Endodermal cell (in vitro differentiated cells): ENCODE results near the gene MASP2. TPM values are rescaled to one million over a fixed set of nuclear protein-coding genes. Genes with fewer than 3 reads are reported as not detected.
"Not testable (repeated sequence)": the region's sequence is repeated elsewhere in the genome, so short reads cannot be mapped to it uniquely, and the experiment has no call there.

ENCODE experiments used
- DNase-seq: peaks from one replicate; pipeline ENCODE4 v3.0.0-alpha.2; 2017
- H3K27ac ChIP-seq: 2 replicates; pipeline ENCODE4 v1.5.1; 2013; ENCODE audit warnings: mild to moderate bottlenecking, low read depth, low read length, moderate library complexity
- H3K27me3 ChIP-seq: 2 replicates; pipeline ENCODE4 v1.6.1; 2013; ENCODE audit warnings: mild to moderate bottlenecking, low read length, moderate library complexity; ENCODE audit not compliant: insufficient read depth, control insufficient read depth, poor library complexity, severe bottlenecking
- H3K36me3 ChIP-seq: 2 replicates; pipeline ENCODE4 v1.7.0; 2013; ENCODE audit warnings: mild to moderate bottlenecking, low read length, moderate library complexity; ENCODE audit not compliant: control insufficient read depth, insufficient read depth
- H3K4me1 ChIP-seq: one replicate; pipeline ENCODE4 v1.7.0; 2013; ENCODE audit warnings: low read length; ENCODE audit not compliant: control insufficient read depth, insufficient read depth
- H3K4me3 ChIP-seq: 2 replicates; pipeline ENCODE4 v1.5.1; 2013; ENCODE audit warnings: mild to moderate bottlenecking, low read length, moderate library complexity
- H3K9ac ChIP-seq: 2 replicates; pipeline ENCODE4 v1.6.1; 2013; ENCODE audit warnings: mild to moderate bottlenecking, low read length, moderate library complexity; ENCODE audit not compliant: poor library complexity, severe bottlenecking; ENCODE audit errors: extremely low read depth
- H3K9me3 ChIP-seq: 2 replicates; pipeline ENCODE4 v1.6.1; 2013; ENCODE audit warnings: mild to moderate bottlenecking, low read length, moderate library complexity; ENCODE audit not compliant: control insufficient read depth
- H3K27ac Mint-ChIP-seq: 2 replicates; pipeline ENCODE4 v1.8.0; 2020; ENCODE audit warnings: mixed read lengths
- H3K27me3 Mint-ChIP-seq: 2 replicates; pipeline ENCODE4 v1.8.0; 2021; ENCODE audit warnings: mild to moderate bottlenecking, mixed read lengths; ENCODE audit not compliant: insufficient read depth
- H3K36me3 Mint-ChIP-seq: 2 replicates; pipeline ENCODE4 v1.8.0; 2020; ENCODE audit warnings: low read depth, mixed read lengths
- H3K4me1 Mint-ChIP-seq: 2 replicates; pipeline ENCODE4 v1.8.0; 2020; ENCODE audit warnings: mixed read lengths
- H3K4me3 Mint-ChIP-seq: 2 replicates; pipeline ENCODE4 v1.8.0; 2020; ENCODE audit warnings: mild to moderate bottlenecking, moderate library complexity, mixed read lengths
- H3K9me3 Mint-ChIP-seq: 2 replicates; pipeline ENCODE4 v1.8.0; 2020; ENCODE audit warnings: mild to moderate bottlenecking, mixed read lengths
- WGBS, 2 experiments: methylation state at CpG; one replicate each; pipeline versions ENCODE4 v1.1.5 to v1.1.7; 2013; ENCODE audit warnings: missing lambda C conversion rate in 2 of 2, mixed read lengths in 1 of 2; ENCODE audit not compliant: insufficient coverage in 1 of 2, insufficient read length in 1 of 2; 5-methylcytosine and 5-hydroxymethylcytosine counted together
- total RNA-seq, 2 donors: library from RNA; stranded (reverse); fragmentation: NEBNext Ultra II Directional in 1 of 2; extraction: Animal tissue kit (Norgen Biotek cat#: 25700) in 1 of 2; gene quantifications; 2 replicates in 1 of 2; 3 replicates in 1 of 2; pipeline ENCODE4 v1.2.1, GENCODE V29; 2021
- TF ChIP-seq, protein P1 (sequence below): fragments of 200-600 bp; sonication (generic); conservative IDR thresholded peaks from 2 replicates; pipeline ENCODE4 v1.5.0; 2021; ENCODE audit warnings: antibody characterized with exemption, mild to moderate bottlenecking

The MASP2 gene
- total RNA-seq, 2 donors from 2014 or later = 0.51 TPM; not detected in 1

DNA sequence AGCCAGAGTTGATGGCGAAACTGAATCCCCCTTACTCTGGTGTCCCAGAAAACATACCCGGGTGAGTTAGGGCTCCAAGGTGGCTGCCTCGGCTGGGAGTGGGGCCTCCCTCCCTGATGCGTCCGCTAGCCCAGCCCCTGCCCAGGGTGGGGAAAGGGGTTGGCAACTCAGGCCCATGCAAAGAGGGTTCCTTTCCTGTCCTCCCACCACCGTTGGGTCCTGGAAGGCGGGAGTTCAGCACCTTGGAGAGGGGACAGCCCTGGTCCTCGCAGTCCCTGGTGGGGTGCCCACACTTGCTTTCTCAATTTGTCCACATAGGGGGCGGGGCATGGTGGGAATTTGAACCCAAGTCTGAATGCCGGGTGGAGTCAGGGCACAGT is 6.7 kb upstream of the MASP2 start:
- WGBS, 2 experiments = 78 to 84% methylated on average over 6 to 10 of the region's 10 CpGs
- Histone ChIP-seq H3K9ac (no peak overlapping the region), H3K4me3 (no peak overlapping the region), H3K4me1 (peaks cover 1% of the 10 kb centered on the region), H3K27ac (no peak overlapping the region), H3K9me3 (no peaks in the 10 kb centered on the region), H3K36me3 (peaks cover 16% of the 10 kb centered on the region), H3K27me3 (no peaks in the 10 kb centered on the region)
- H3K4me3 Mint-ChIP-seq = no peak overlapping the region
- TF ChIP-seq, protein P1, sequence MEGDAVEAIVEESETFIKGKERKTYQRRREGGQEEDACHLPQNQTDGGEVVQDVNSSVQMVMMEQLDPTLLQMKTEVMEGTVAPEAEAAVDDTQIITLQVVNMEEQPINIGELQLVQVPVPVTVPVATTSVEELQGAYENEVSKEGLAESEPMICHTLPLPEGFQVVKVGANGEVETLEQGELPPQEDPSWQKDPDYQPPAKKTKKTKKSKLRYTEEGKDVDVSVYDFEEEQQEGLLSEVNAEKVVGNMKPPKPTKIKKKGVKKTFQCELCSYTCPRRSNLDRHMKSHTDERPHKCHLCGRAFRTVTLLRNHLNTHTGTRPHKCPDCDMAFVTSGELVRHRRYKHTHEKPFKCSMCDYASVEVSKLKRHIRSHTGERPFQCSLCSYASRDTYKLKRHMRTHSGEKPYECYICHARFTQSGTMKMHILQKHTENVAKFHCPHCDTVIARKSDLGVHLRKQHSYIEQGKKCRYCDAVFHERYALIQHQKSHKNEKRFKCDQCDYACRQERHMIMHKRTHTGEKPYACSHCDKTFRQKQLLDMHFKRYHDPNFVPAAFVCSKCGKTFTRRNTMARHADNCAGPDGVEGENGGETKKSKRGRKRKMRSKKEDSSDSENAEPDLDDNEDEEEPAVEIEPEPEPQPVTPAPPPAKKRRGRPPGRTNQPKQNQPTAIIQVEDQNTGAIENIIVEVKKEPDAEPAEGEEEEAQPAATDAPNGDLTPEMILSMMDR = no peak
- no peaks in the 10 kb centered on the region for H3K9me3 Mint-ChIP-seq
- H3K4me1 Mint-ChIP-seq = peaks cover 6% of the 10 kb centered on the region
- peaks cover 24% of the 10 kb centered on the region for H3K36me3 Mint-ChIP-seq
- H3K27me3 Mint-ChIP-seq = no peaks in the 10 kb centered on the region
- H3K27ac Mint-ChIP-seq = no peak overlapping the region
- DNase-seq = peak; percentile 90

GRCh38 chr1:11052839-11053757 is 6.1 kb upstream of the MASP2 start:
- no peak overlapping the region for H3K4me3 ChIP-seq
- H3K4me1 ChIP-seq = no peaks in the 10 kb centered on the region
- H3K27ac ChIP-seq = peak overlapping the region; percentile 24
- WGBS, 2 experiments = 83 to 89% methylated on average over 18 to 29 of the region's 29 CpGs
- Mint-ChIP-seq H3K36me3 (peaks cover 20% of the 10 kb centered on the region), H3K4me1 (peaks cover 6% of the 10 kb centered on the region), H3K27ac (no peak overlapping the region), H3K27me3 (no peaks in the 10 kb centered on the region), H3K9me3 (no peaks in the 10 kb centered on the region), H3K4me3 (no peak overlapping the region)
- no peaks in the 10 kb centered on the region for H3K9me3 ChIP-seq
- no peaks in the 10 kb centered on the region for H3K27me3 ChIP-seq
- peaks cover 15% of the 10 kb centered on the region for H3K36me3 ChIP-seq
- TF ChIP-seq, protein P1 = no peak
- H3K9ac ChIP-seq = no peak overlapping the region
- DNase-seq = no peak

DNA sequence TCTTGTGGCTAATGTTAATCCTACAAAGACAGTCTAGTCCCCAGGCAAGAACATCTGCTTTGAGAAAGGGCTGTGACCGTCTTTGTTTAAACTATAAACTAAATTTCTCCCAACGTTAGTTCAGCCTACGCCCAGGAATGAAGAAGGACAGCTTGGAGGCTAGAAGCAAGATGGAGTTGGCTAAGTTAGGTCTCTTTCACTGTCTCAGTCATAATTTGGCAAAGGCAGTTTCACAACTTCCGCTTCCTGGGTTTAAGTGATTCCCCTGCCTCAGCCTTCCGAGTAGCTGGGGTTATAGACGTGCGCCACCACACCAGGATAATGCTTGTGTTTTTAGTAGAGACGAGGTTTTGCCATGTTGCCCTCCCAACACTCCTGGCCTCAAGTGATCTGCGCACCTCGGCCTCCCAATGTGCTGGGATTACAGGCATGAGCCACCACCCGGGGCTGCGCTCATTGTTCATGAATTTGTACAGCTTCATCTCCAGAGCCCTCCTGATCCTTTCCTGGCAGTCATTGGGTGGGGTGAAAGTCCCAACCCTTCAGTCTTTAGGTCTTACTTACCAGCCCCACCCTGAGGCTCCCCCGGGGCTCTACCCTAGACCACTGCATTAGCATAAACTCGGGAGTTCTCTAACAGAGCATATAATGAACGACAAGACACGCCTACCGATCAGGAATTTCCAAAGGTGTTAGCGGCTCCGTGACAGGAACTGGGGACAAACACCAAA is 4.9 kb upstream of the MASP2 start:
- Histone ChIP-seq H3K27ac (no peak overlapping the region), H3K4me3 (no peak overlapping the region), H3K36me3 (peaks cover 9% of the 10 kb centered on the region), H3K4me1 (no peaks in the 10 kb centered on the region), H3K27me3 (no peaks in the 10 kb centered on the region), H3K9ac (no peak overlapping the region), H3K9me3 (no peaks in the 10 kb centered on the region)
- DNase-seq = no peak
- TF ChIP-seq, protein P1 = no peak
- WGBS, 2 experiments = 85 to 87% methylated on average over 16 to 19 of the region's 19 CpGs
- H3K4me3 Mint-ChIP-seq = no peak overlapping the region
- H3K27me3 Mint-ChIP-seq = no peaks in the 10 kb centered on the region
- H3K9me3 Mint-ChIP-seq = no peaks in the 10 kb centered on the region
- peaks cover 13% of the 10 kb centered on the region for H3K36me3 Mint-ChIP-seq
- no peak overlapping the region for H3K27ac Mint-ChIP-seq
- peaks cover 6% of the 10 kb centered on the region for H3K4me1 Mint-ChIP-seq

DNA sequence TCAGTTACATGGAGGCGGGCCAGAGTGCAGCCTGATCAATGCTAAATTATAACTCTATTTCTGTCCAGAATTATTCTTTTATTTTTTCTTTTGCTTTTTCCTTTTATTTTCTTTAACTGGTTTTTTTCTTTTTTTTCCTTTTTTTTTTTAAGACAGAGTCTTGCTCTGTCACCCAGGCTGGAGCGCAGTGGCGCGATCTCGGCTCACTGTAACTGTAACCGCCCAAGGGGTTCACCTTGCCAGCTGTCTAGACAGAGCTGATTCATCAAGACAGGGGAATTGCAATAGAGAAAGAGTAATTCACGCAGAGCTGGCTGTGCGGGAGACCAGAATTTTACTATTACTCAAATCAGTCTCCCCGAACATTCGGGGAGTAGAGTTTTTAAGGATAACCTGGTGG is 4.1 kb upstream of the MASP2 start:
- not testable (repeated sequence) for H3K4me1 ChIP-seq, H3K36me3 Mint-ChIP-seq, H3K27me3 ChIP-seq, H3K4me3 Mint-ChIP-seq, H3K9ac ChIP-seq, H3K9me3 Mint-ChIP-seq, DNase-seq, H3K4me3 ChIP-seq, H3K27me3 Mint-ChIP-seq, H3K36me3 ChIP-seq, H3K27ac Mint-ChIP-seq, H3K4me1 Mint-ChIP-seq, H3K9me3 ChIP-seq, H3K27ac ChIP-seq
- WGBS, 2 experiments = 92 to 100% methylated on average over 5 to 10 of the region's 10 CpGs
